Upper lobe of left lung (tissue), 4 donors: ENCODE measurements around the gene KRTAP10-2.

Source experiments
- CTCF ChIP-seq, 6 experiments: fragments of 450-650 bp in 4 of 6; fragments of 200-600 bp in 2 of 6; sonication (generic) in 2 of 6; IDR thresholded peaks; one replicate each; pipeline ENCODE4 v1.5.1; 2016 to 2019; ENCODE audit warnings: antibody characterized with exemption in 6 of 6
- EP300 ChIP-seq, 4 donors: sonication (generic); formaldehyde crosslinking; IDR thresholded peaks; one replicate each; pipeline ENCODE4 v1.5.1; 2017; ENCODE audit warnings: antibody characterized with exemption in 4 of 4, control low read depth in 2 of 4
- POLR2A ChIP-seq, 4 donors: fragments of 450-650 bp; IDR thresholded peaks; one replicate each; pipeline ENCODE4 v1.5.1; 2016 to 2017; ENCODE audit warnings: antibody characterized with exemption in 4 of 4, mild to moderate bottlenecking in 2 of 4
- POLR2AphosphoS5 ChIP-seq, 2 donors: sonication (generic); formaldehyde crosslinking; IDR thresholded peaks; one replicate each; pipeline ENCODE4 v1.5.1; 2017; ENCODE audit warnings: antibody characterized with exemption in 2 of 2

DNA sequence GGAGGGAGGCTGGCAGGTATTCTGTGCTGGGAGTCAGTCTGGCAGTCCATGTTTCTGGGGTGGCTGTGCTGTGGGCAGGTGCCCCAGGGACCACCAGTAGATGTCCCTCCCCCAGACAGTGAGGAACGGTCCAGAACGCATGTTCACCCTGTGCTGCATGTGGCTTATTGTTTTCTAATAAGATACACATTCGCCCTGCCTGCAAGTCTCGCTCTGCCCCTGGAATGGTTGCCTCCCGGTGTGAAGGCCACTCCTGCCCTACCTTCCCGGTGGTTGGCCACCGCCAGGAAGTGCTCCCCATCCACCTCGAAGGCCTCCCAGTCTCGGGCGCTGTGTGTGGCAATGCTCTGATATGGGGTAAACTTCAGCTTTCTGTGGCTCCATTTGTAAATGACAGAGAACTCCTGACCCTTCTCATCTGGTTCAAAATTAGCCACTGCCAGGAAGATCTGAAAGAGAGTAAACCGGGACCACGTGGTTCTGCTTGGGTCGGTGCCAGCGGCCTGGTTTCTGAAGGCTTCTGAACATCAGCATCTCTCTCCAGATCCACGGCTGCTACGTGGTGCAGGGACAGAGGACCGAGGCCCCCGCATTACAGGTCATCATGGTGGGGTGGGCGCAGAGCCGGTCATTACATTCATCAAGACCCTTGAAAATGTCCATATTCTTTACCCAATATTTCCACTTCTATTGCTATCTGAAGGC lies 25.8 kb downstream of the KRTAP10-2 start:
- TF ChIP-seq CTCF (IDR thresholded peaks at IDR 0.05) (no peak), EP300 (IDR thresholded peaks at IDR 0.05) (no peak), POLR2AphosphoS5 (IDR thresholded peaks at IDR 0.05) (no peak), POLR2A (IDR thresholded peaks at IDR 0.05) (no peak)
